Choroid plexus epithelial cell (primary cell): ENCODE measurements around the gene JMJD6.
"Not testable (repeated sequence)": the region's sequence is repeated elsewhere in the genome, so short reads cannot be mapped to it uniquely, and the experiment has no call there.

ENCODE experiments used
- DNase-seq: peaks from one replicate; pipeline ENCODE4 v3.0.0-alpha.2; 2010; ENCODE audit warnings: low read depth
- H3K4me3 ChIP-seq: 2 replicates; pipeline ENCODE4 v1.5.1; 2011; ENCODE audit warnings: low read depth, mild to moderate bottlenecking, control low read depth, low read length, moderate library complexity
- CTCF ChIP-seq: conservative IDR thresholded peaks from 2 replicates; pipeline ENCODE4 v1.5.1; 2011; ENCODE audit warnings: low read depth, mild to moderate bottlenecking, control low read depth, inconsistent platforms, low read length, moderate library complexity

JMJD6 gene

GRCh38 chr17:76742958-76743357, 16.6 kb upstream of the JMJD6 start:
- H3K4me3 ChIP-seq, result no peak overlapping the region
- no peak for TF ChIP-seq CTCF
- DNase-seq, result no peak

GRCh38 chr17:76740329-76741118, 14.1 kb upstream of the JMJD6 start:
- TF ChIP-seq CTCF, result no peak
- H3K4me3 ChIP-seq, result no peak overlapping the region
- DNase-seq, result peak; percentile 68

- not testable (repeated sequence) for DNase-seq, H3K4me3 ChIP-seq
Observed at GRCh38 chr17:76739568-76740115, 13.2 kb upstream of the JMJD6 start.

- H3K4me3 ChIP-seq, result peak overlapping the region; percentile 82
- no peak for TF ChIP-seq CTCF
- peak; percentile 46 for DNase-seq
Observed at GRCh38 chr17:76738468-76738850, 12.1 kb upstream of the JMJD6 start.

GRCh38 chr17:76737676-76738467, 11.5 kb upstream of the JMJD6 start, which contains the start of gene MFSD11:
Gene MFSD11 (plus strand): TSS chr17:76738119. CDS start chr17:76738353, 234 bp downstream.
- peak within 1 kb of the TSS; percentile 94 for H3K4me3 ChIP-seq
- no peak for TF ChIP-seq CTCF
- DNase-seq, result peak; percentile 97

GRCh38 chr17:76737082-76737675, 10.8 kb upstream of the JMJD6 start, which contains the start of gene SRSF2:
Gene SRSF2 (minus strand): TSS chr17:76737331. CDS start chr17:76737160, 171 bp downstream.
- peak; percentile 99 for DNase-seq
- no peak for TF ChIP-seq CTCF
- H3K4me3 ChIP-seq, result peak within 1 kb of the TSS; percentile 94
